Measurements from ENCODE around the gene PRSS37. TPM values are rescaled to one million over a fixed set of nuclear protein-coding genes. Genes with fewer than 3 reads are reported as not detected.

Gene PRSS37, protein sequence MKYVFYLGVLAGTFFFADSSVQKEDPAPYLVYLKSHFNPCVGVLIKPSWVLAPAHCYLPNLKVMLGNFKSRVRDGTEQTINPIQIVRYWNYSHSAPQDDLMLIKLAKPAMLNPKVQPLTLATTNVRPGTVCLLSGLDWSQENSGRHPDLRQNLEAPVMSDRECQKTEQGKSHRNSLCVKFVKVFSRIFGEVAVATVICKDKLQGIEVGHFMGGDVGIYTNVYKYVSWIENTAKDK
- total RNA-seq = not detected in 2 replicates

DNA sequence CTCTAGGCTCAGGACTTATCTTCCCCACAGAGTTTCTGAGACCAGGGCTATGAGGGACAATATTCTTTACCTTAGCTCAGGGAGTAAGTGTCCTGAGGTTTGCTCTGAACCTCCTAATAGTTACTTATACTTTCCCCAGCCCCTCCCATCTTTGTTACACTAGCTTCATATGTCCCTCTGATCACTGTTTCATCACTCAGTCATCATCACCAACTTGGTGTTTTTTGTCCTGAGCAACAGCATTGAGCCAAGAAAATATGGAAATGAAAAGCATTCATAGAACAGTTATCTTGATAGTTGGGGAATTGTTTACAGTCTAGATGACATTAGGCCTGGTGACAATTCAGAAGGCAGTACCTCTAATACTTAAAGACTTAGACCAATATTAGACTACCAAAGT is at the start of gene PRSS37:
TSS of gene PRSS37 (minus strand) at position 101 of the 400 bp plus-strand sequence. CDS start 436 bp downstream, outside the sequence.
- H3K27me3 ChIP-seq (ENCODE audit: control insufficient read depth, insufficient read depth, low read length) = no peaks in the 10 kb centered on the region
- no peaks in the 10 kb centered on the region for H3K36me3 ChIP-seq (ENCODE audit: control insufficient read depth, insufficient read depth, low read length)
- DNase-seq (ENCODE audit: low read depth) = no peak
- no peak within 1 kb of the TSS for H3K4me3 ChIP-seq (ENCODE audit: low read depth, low read length)
- TF ChIP-seq, protein P1, sequence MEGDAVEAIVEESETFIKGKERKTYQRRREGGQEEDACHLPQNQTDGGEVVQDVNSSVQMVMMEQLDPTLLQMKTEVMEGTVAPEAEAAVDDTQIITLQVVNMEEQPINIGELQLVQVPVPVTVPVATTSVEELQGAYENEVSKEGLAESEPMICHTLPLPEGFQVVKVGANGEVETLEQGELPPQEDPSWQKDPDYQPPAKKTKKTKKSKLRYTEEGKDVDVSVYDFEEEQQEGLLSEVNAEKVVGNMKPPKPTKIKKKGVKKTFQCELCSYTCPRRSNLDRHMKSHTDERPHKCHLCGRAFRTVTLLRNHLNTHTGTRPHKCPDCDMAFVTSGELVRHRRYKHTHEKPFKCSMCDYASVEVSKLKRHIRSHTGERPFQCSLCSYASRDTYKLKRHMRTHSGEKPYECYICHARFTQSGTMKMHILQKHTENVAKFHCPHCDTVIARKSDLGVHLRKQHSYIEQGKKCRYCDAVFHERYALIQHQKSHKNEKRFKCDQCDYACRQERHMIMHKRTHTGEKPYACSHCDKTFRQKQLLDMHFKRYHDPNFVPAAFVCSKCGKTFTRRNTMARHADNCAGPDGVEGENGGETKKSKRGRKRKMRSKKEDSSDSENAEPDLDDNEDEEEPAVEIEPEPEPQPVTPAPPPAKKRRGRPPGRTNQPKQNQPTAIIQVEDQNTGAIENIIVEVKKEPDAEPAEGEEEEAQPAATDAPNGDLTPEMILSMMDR (IDR thresholded peaks at IDR 0.05; ENCODE audit: insufficient read depth, low read length, poor library complexity, severe bottlenecking) = no peak

DNA sequence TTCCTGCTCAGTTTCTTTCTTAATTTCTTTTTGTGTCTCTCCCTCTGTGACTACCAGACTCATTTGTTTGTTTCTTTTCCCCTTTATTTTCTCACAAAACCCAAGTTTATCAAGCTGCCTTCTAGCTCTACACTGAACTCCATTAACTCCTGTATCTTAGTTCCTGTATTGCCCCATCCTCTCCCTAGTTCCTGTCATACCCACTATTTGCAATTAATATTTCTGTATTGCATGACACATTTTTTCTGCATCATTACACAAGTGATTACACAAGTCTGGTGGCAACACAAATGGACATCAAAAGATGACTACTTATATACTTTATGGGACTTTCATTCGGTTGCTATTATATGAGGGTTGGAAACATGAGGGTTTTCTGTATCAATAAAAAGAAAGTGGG is 48.0 kb upstream of the PRSS37 start:
- no peak for DNase-seq (ENCODE audit: low read depth)
- H3K4me3 ChIP-seq (ENCODE audit: low read depth, low read length) = no peak overlapping the region
- no peaks in the 10 kb centered on the region for H3K27me3 ChIP-seq (ENCODE audit: control insufficient read depth, insufficient read depth, low read length)
- H3K36me3 ChIP-seq (ENCODE audit: control insufficient read depth, insufficient read depth, low read length) = no peaks in the 10 kb centered on the region
- TF ChIP-seq, protein P1 (IDR thresholded peaks at IDR 0.05; ENCODE audit: insufficient read depth, low read length, poor library complexity, severe bottlenecking) = no peak

DNA sequence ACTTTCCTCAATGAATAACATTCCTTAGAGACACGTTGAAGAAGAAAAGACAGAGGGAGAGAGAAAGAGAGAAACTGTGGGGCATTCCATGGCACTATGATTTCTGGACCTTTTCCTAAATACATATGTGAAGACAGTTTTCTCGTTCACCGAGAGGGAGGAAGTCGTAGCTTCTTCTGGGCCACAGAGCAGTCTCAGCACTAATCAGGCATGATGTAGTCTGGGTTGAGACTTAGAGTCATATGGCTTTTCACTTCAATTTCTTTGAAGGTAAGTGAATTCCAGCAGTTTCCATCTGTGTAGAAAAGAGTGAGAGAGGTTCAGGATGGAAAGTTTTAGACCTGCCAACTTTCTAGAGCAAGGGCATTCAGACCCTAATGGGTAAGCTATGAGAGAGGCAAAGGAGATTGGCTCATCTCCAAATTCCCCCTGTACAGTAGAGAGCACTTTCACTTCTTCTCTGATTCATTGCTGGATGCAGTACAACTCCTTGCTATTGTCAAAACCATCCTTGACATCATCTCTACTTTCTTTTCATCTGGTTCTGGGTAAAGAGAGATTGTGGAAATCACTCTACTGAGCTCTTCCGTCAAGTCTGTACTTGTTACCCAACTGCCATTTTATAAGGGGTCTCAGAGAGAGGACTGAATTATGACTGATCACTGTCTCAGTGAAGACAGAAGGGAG is 43.4 kb upstream of the PRSS37 start:
- no peak for DNase-seq (ENCODE audit: low read depth)
- TF ChIP-seq, protein P1 (IDR thresholded peaks at IDR 0.05; ENCODE audit: insufficient read depth, low read length, poor library complexity, severe bottlenecking) = no peak
- Histone ChIP-seq H3K4me3 (ENCODE audit: low read depth, low read length) (no peak overlapping the region), H3K27me3 (ENCODE audit: control insufficient read depth, insufficient read depth, low read length) (no peaks in the 10 kb centered on the region), H3K36me3 (ENCODE audit: control insufficient read depth, insufficient read depth, low read length) (no peaks in the 10 kb centered on the region)

DNA sequence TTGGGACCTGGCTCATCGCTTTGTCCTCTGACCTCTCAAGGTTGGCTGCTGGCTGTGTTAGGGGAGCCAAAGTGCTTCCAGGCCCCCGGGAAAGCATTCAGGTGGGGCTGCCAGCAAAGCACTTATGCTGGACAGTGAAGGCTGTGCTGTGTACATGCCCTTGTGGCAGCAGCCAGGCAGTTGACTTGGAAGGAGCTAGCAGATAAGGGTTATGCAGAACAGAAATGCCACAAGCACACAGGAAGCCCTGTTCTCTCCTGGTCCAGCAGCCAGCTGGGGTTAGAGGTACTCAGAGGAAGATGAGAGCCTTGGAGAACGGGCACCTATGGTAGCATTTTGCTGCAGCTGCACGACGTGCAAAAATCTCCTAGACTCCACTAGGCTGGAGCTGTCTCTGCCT is 39.7 kb upstream of the PRSS37 start:
- H3K27me3 ChIP-seq (ENCODE audit: control insufficient read depth, insufficient read depth, low read length) = no peaks in the 10 kb centered on the region
- TF ChIP-seq, protein P1 (IDR thresholded peaks at IDR 0.05; ENCODE audit: insufficient read depth, low read length, poor library complexity, severe bottlenecking) = no peak
- H3K36me3 ChIP-seq (ENCODE audit: control insufficient read depth, insufficient read depth, low read length) = no peaks in the 10 kb centered on the region
- no peak for DNase-seq (ENCODE audit: low read depth)
- no peak overlapping the region for H3K4me3 ChIP-seq (ENCODE audit: low read depth, low read length)

DNA sequence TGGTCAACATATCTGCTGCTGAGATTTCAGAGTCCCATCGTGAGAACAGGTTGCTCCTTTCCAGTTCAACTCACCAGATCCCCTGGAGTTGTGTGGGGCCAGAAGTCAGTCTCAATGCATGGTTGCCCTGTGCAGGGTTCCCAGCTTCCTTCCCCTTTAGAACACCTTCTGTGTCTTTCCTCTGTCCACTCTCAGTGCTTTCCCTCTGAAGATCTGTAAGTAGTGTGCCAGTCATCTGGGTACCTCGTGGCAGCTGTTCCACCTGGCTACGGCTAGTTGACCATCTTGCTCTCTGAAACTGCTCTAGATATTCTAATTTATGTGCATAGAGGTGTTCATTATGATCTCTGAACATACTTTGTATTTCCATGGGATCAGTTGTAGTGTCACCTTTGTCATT is 36.1 kb upstream of the PRSS37 start:
- Histone ChIP-seq H3K36me3 (ENCODE audit: control insufficient read depth, insufficient read depth, low read length) (no peaks in the 10 kb centered on the region), H3K4me3 (ENCODE audit: low read depth, low read length) (no peak overlapping the region), H3K27me3 (ENCODE audit: control insufficient read depth, insufficient read depth, low read length) (no peaks in the 10 kb centered on the region)
- no peak for DNase-seq (ENCODE audit: low read depth)
- TF ChIP-seq, protein P1 (IDR thresholded peaks at IDR 0.05; ENCODE audit: insufficient read depth, low read length, poor library complexity, severe bottlenecking) = no peak
